Nephron (organoid): ENCODE measurements around the gene YY1.
A peak's percentile ranks its signal among the peaks of the same experiment; 100 is the strongest.

ENCODE experiments used
- H3K27ac Mint-ChIP-seq, 3 experiments: 2 replicates each; pipeline ENCODE4 v1.8.0; 2020; ENCODE audit warnings: mixed read lengths in 3 of 3, mild to moderate bottlenecking in 2 of 3, moderate library complexity in 1 of 3
- H3K27me3 Mint-ChIP-seq: 2 replicates; pipeline ENCODE4 v1.8.0; 2021; ENCODE audit warnings: low read depth, mild to moderate bottlenecking, moderate library complexity, mixed read lengths
- H3K36me3 Mint-ChIP-seq: 2 replicates; pipeline ENCODE4 v1.8.0; 2020; ENCODE audit warnings: low read depth, mixed read lengths
- H3K4me1 Mint-ChIP-seq: 2 replicates; pipeline ENCODE4 v1.8.0; 2020; ENCODE audit warnings: mixed read lengths
- H3K4me3 Mint-ChIP-seq, 3 experiments: 2 replicates each; pipeline ENCODE4 v1.8.0; 2020; ENCODE audit warnings: mild to moderate bottlenecking in 3 of 3, mixed read lengths in 3 of 3, moderate library complexity in 2 of 3
- H3K9me3 Mint-ChIP-seq: 2 replicates; pipeline ENCODE4 v1.8.0; 2020; ENCODE audit warnings: mixed read lengths
- TF ChIP-seq, protein P1 (sequence below), 3 experiments: fragments of 200-600 bp; sonication (generic); IDR thresholded peaks; one replicate each; pipeline ENCODE4 v1.5.0; 2021; ENCODE audit warnings: antibody characterized with exemption in 3 of 3; ENCODE audit not compliant: unreplicated experiment in 3 of 3

Gene YY1

GRCh38 chr14:100219126-100219785 is 19.7 kb upstream of the YY1 start:
- TF ChIP-seq, protein P1, sequence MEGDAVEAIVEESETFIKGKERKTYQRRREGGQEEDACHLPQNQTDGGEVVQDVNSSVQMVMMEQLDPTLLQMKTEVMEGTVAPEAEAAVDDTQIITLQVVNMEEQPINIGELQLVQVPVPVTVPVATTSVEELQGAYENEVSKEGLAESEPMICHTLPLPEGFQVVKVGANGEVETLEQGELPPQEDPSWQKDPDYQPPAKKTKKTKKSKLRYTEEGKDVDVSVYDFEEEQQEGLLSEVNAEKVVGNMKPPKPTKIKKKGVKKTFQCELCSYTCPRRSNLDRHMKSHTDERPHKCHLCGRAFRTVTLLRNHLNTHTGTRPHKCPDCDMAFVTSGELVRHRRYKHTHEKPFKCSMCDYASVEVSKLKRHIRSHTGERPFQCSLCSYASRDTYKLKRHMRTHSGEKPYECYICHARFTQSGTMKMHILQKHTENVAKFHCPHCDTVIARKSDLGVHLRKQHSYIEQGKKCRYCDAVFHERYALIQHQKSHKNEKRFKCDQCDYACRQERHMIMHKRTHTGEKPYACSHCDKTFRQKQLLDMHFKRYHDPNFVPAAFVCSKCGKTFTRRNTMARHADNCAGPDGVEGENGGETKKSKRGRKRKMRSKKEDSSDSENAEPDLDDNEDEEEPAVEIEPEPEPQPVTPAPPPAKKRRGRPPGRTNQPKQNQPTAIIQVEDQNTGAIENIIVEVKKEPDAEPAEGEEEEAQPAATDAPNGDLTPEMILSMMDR (IDR thresholded peaks at IDR 0.05; ENCODE audit: unreplicated experiment in 3 of 3): no peak
- Mint-ChIP-seq H3K9me3 (no peaks in the 10 kb centered on the region), H3K27me3 (no peaks in the 10 kb centered on the region), H3K27ac (peak overlapping the region in 1 of 3 experiments; percentile 35), H3K4me3 (no peak overlapping the region), H3K36me3 (no peaks in the 10 kb centered on the region), H3K4me1 (peaks cover 10% of the 10 kb centered on the region)

GRCh38 chr14:100221533-100222223 is 17.3 kb upstream of the YY1 start:
- no peak overlapping the region for H3K27ac Mint-ChIP-seq
- TF ChIP-seq, protein P1 (IDR thresholded peaks at IDR 0.05; ENCODE audit: unreplicated experiment in 3 of 3): no peak
- H3K27me3 Mint-ChIP-seq: no peaks in the 10 kb centered on the region
- no peaks in the 10 kb centered on the region for H3K9me3 Mint-ChIP-seq
- no peak overlapping the region for H3K4me3 Mint-ChIP-seq
- H3K36me3 Mint-ChIP-seq: peaks cover 4% of the 10 kb centered on the region
- H3K4me1 Mint-ChIP-seq: no peaks in the 10 kb centered on the region

GRCh38 chr14:100222224-100223093 is 16.5 kb upstream of the YY1 start:
- no peaks in the 10 kb centered on the region for H3K27me3 Mint-ChIP-seq
- no peaks in the 10 kb centered on the region for H3K9me3 Mint-ChIP-seq
- TF ChIP-seq, protein P1 (IDR thresholded peaks at IDR 0.05; ENCODE audit: unreplicated experiment in 3 of 3): no peak
- peaks cover 4% of the 10 kb centered on the region for H3K36me3 Mint-ChIP-seq
- H3K4me3 Mint-ChIP-seq: no peak overlapping the region
- H3K4me1 Mint-ChIP-seq: no peaks in the 10 kb centered on the region
- no peak overlapping the region for H3K27ac Mint-ChIP-seq

DNA sequence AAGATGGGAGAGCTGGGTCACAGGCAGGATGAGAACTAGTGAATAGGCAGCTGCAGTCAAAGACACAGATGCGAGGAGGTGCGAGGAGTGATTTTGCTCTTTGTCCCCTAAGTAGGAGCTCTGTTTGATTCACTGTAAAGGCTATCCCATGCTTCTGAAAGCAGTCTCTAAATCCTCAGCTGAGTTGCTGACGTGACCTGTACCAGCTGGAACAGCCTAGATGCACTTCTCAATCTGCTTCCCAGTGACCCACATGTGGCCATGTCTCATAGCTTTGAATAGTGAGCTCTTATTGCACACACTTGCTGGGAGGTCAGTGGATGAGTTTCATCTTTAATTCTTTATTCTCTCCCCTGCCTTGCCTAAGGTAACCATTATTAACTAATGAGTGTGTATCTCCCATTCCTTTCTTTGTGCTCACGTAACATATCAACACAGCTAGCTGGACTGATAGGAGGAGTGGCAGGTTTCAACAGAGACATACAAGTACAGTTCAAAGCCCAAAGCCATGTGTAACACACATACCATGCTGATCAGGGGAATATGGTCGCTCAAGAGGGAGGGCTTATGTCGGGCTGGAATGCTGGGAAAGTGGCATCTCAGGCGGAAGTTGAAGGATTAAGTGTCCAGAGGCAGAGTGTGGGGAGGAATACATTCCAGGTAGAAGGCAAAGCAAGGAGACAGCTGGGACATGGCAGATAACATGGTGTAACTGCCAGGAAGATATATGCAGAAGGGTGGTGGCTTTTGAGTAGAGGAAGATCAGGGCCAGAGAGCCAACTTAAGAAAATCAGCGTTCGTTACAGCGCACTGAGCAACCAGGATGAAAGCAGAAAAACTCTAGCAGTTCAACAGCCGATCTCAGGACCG is 15.4 kb upstream of the YY1 start:
- H3K9me3 Mint-ChIP-seq: no peaks in the 10 kb centered on the region

More for the DNA sequence above, 15.4 kb upstream of the YY1 start:
- TF ChIP-seq, protein P1 (IDR thresholded peaks at IDR 0.05; ENCODE audit: unreplicated experiment in 3 of 3): no peak
- Mint-ChIP-seq H3K36me3 (peaks cover 10% of the 10 kb centered on the region), H3K4me1 (no peaks in the 10 kb centered on the region), H3K4me3 (peak overlapping the region; percentile 0 to 59 (median 2)), H3K27me3 (no peaks in the 10 kb centered on the region), H3K27ac (no peak overlapping the region)
